SH-SY5Y (cell line): Measurements from ENCODE around the gene FGF19.

Experiments
- GATA2 ChIP-seq: IDR thresholded peaks from 2 replicates; pipeline ENCODE4 v1.6.1; 2011; ENCODE audit warnings: mild to moderate bottlenecking, low read depth, low read length
- GATA3 ChIP-seq: IDR thresholded peaks from 2 replicates; pipeline ENCODE4 v1.6.1; 2011; ENCODE audit warnings: low read depth, mild to moderate bottlenecking, low read length, moderate library complexity

DNA sequence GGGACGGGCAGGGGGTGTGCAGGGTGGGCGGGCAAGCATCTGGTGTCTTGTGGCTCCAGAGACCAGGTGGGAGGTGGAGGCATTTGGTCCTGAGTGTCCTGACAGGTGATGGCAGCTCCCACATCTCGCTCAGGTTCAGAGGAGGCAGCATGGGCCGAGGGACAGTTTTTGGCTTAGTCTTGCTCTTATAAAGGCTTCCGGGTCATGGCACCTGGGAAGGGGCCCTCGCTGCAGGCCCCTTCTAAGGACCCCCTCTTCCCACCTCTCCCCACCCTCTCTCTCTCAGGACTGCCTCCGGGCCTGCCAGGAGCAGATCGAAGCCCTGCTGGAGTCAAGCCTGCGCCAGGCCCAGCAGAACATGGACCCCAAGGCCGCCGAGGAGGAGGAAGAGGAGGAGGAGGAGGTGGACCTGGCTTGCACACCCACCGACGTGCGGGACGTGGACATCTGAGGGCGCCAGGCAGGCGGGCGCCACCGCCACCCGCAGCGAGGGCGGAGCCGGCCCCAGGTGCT, 52.9 kb downstream of the FGF19 start:
- TF ChIP-seq GATA3, result no peak
- no peak for TF ChIP-seq GATA2
